ENCODE measurements around the gene OR10P1.

The OR10P1 gene

GRCh38 chr12:55686366-55687010 lies 49.8 kb downstream of the OR10P1 start:
- Histone ChIP-seq H3K4me2 (ENCODE audit: insufficient read depth, low read length) (no peak overlapping the region), H3K27me3 (ENCODE audit: insufficient read depth, low read length, poor library complexity) (peaks cover 6% of the 10 kb centered on the region), H3K9ac (ENCODE audit: low read depth, low read length) (no peak overlapping the region), H3K36me3 (ENCODE audit: insufficient read depth, low read length) (no peaks in the 10 kb centered on the region), H3K79me2 (ENCODE audit: insufficient read depth, low read length) (no peaks in the 10 kb centered on the region), H3K4me1 (ENCODE audit: insufficient read depth, low read length) (no peaks in the 10 kb centered on the region), H3K4me3 (ENCODE audit: low read depth in 1 of 2, low read length in 2 of 2) (no peak overlapping the region), H3K27ac (ENCODE audit: low read length) (no peak overlapping the region), H4K20me1 (ENCODE audit: insufficient read depth, low read length) (no peaks in the 10 kb centered on the region), H2AFZ (ENCODE audit: low read depth, low read length) (no peak overlapping the region), H3K9me3 (ENCODE audit: insufficient read depth, low read length, severe bottlenecking) (no peaks in the 10 kb centered on the region)
- ATAC-seq (ENCODE audit: insufficient read depth, low read depth) (no peak), DNase-seq (no peak)
- TF ChIP-seq CTCF (IDR thresholded peaks at IDR 0.05; ENCODE audit: borderline replicate concordance, extremely low read depth, low read length, poor library complexity, severe bottlenecking) (no peak), EZH2 (IDR thresholded peaks at IDR 0.05; ENCODE audit: borderline replicate concordance, low read depth, low read length, severe bottlenecking) (no peak)
